Right cardiac atrium (tissue), 5 donors: ENCODE data around the gene PRKACG. TPM values are rescaled to one million over a fixed set of nuclear protein-coding genes. Genes with fewer than 3 reads are reported as not detected.
A peak's percentile ranks its signal among the peaks of the same experiment; 100 is the strongest.

Experiments used
- ATAC-seq, 2 donors: fragments of 200-7000 bp; cut with Tn5 transposase; one replicate each; pipeline versions ENCODE4 v1.8.0 to v1.9.1; 2020; ENCODE audit warnings: moderate library complexity in 2 of 2, mild to moderate bottlenecking in 1 of 2
- DNase-seq, 3 donors: peaks; one replicate each; pipeline ENCODE4 v3.0.0-alpha.2; 2020
- H3K27ac ChIP-seq: one replicate; pipeline ENCODE4 v1.5.1; 2013; ENCODE audit warnings: mild to moderate bottlenecking, low read length, control low read depth, moderate library complexity
- H3K27me3 ChIP-seq: one replicate; pipeline ENCODE4 v1.6.1; 2013; ENCODE audit not compliant: control insufficient read depth, insufficient read depth
- H3K4me1 ChIP-seq: one replicate; pipeline ENCODE4 v1.6.1; 2013; ENCODE audit warnings: low read length; ENCODE audit not compliant: control insufficient read depth, insufficient read depth
- H3K4me3 ChIP-seq: one replicate; pipeline ENCODE4 v1.5.1; 2013; ENCODE audit warnings: low read length, control low read depth
- H3K9me3 ChIP-seq: one replicate; pipeline ENCODE4 v1.6.1; 2013; ENCODE audit warnings: low read length; ENCODE audit not compliant: control insufficient read depth
- WGBS: extraction: QIAGEN DNeasy Blood & Tissue Kit; methylation state at CpG from one replicate; pipeline ENCODE4 v1.1.7; 2013; 5-methylcytosine and 5-hydroxymethylcytosine counted together
- intact Hi-C, 4 donors: fragments of 100-400 bp; cut with DNase I; formaldehyde crosslinking; loops; one replicate each; pipeline versions ENCODE4 v1.11.0 to v1.14.0; 2022 to 2023
- polyA plus RNA-seq: library from polyadenylated mRNA; stranded (reverse); fragments of 200-250 nt; gene quantifications from one replicate; pipeline ENCODE4 v1.2.3, GENCODE V29; 2013
- total RNA-seq, 4 donors: library from RNA; stranded (reverse); fragmentation: NEBNext Ultra II Directional; extraction: Animal tissue kit (Norgen Biotek cat#: 25700); gene quantifications; one replicate each; pipeline ENCODE4 v1.2.1, GENCODE V29; 2021
- donor health status: healthy with polysubstance abuse.
- donor health status: DM: no; HTN: yes; CAD: no.
- donor health status: DM: no; HTN: no; CAD: no.
- donor health status: DM: no; HTN: yes; CAD: no; lungs with severe emphysema.
- donor health status: DM: yes; HTN: yes; CAD: no.

Gene PRKACG
- total and polyA plus RNA-seq, 5 donors: not detected

- DNase-seq (peak in 2 of 3 donors; percentile 40 to 50), ATAC-seq (peak; percentile 48 to 83)
- H3K27me3 ChIP-seq: no peaks in the 10 kb centered on the region
- peak overlapping the region; percentile 11 for H3K27ac ChIP-seq
- intact Hi-C loops: loop anchor here in 1 of 4 donors (5.0 kb wide), 1 partner anchor 158 kb away; no protein-coding TSS in a partner anchor
- peaks cover 8% of the 10 kb centered on the region for H3K4me1 ChIP-seq
- 44% methylated on average over 9 of the region's 9 CpGs for WGBS
- H3K4me3 ChIP-seq: no peak overlapping the region
- H3K9me3 ChIP-seq: no peaks in the 10 kb centered on the region
Observed at GRCh38 chr9:69044240-69045219, 30.6 kb upstream of the PRKACG start.

GRCh38 chr9:69040646-69041045, 26.7 kb upstream of the PRKACG start:
- Histone ChIP-seq H3K9me3 (no peaks in the 10 kb centered on the region), H3K4me3 (no peak overlapping the region), H3K27ac (no peak overlapping the region), H3K27me3 (no peaks in the 10 kb centered on the region), H3K4me1 (peaks cover 4% of the 10 kb centered on the region)
- WGBS: 98% methylated on average over 2 of the region's 2 CpGs
- intact Hi-C loops: no loop called here
- no peak for ATAC-seq
- no peak for DNase-seq

DNA sequence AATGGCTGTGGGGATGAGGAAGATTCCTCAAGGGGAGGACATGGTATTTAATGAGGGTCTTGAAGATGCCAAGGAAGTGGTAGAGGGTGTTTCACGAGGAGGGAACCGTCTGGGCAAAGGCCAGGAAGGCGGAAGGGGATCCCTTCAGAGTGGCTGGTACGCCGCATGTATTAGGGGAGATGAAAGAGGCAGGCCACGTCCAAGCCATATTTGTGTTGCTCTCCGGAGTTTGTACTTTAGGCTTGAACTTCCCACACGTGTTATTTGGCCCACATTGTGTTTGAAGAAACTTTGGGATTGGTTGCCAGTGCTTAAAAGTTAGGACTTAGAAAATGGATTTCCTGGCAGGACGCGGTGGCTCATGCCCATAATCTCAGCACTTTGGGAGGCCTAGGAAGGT, 22.9 kb upstream of the PRKACG start:
- DNase-seq (no peak), ATAC-seq (no peak)
- peaks cover 3% of the 10 kb centered on the region for H3K4me1 ChIP-seq
- 54% methylated on average over 10 of the region's 10 CpGs for WGBS
- H3K9me3 ChIP-seq: no peaks in the 10 kb centered on the region
- H3K4me3 ChIP-seq: peak overlapping the region; percentile 69
- intact Hi-C loops: no loop called here
- peak overlapping the region; percentile 73 for H3K27ac ChIP-seq
- H3K27me3 ChIP-seq: no peaks in the 10 kb centered on the region

GRCh38 chr9:69036309-69036708, 22.4 kb upstream of the PRKACG start:
- intact Hi-C loops: no loop called here
- WGBS: 6% methylated on average over 14 of the region's 14 CpGs
- ATAC-seq (peak; percentile 14 to 27), DNase-seq (no peak)
- Histone ChIP-seq H3K27ac (peak overlapping the region; percentile 73), H3K27me3 (no peaks in the 10 kb centered on the region), H3K4me3 (peak overlapping the region; percentile 69), H3K9me3 (no peaks in the 10 kb centered on the region), H3K4me1 (peaks cover 3% of the 10 kb centered on the region)

GRCh38 chr9:69035438-69036308, 21.8 kb upstream of the PRKACG start, which contains the start of gene FXN:
TSS of gene FXN (plus strand) at chr9:69035752. CDS start at chr9:69035783, 31 bp downstream.
- peak within 1 kb of the TSS; percentile 73 for H3K27ac ChIP-seq
- H3K4me1 ChIP-seq: peaks cover 3% of the 10 kb centered on the region
- intact Hi-C loops: no loop called here
- H3K9me3 ChIP-seq: no peaks in the 10 kb centered on the region
- peak; percentile 83 to 94 (median 94) for DNase-seq
- WGBS: under 1% methylated on average over 75 of the region's 75 CpGs
- peak; percentile 96 for ATAC-seq
- H3K4me3 ChIP-seq: peak within 1 kb of the TSS; percentile 69
- H3K27me3 ChIP-seq: no peaks in the 10 kb centered on the region

- no peaks in the 10 kb centered on the region for H3K9me3 ChIP-seq
- H3K27ac ChIP-seq: no peak overlapping the region
- intact Hi-C loops: loop anchor here in 1 of 4 donors (5.0 kb wide), 1 partner anchor 452 kb away; no protein-coding TSS in a partner anchor
- peaks cover 3% of the 10 kb centered on the region for H3K4me1 ChIP-seq
- H3K27me3 ChIP-seq: no peaks in the 10 kb centered on the region
- no peak overlapping the region for H3K4me3 ChIP-seq
- WGBS: 48% methylated on average over 2 of the region's 2 CpGs
- no peak for DNase-seq
- ATAC-seq: no peak
Observed at GRCh38 chr9:69034071-69034470, 20.2 kb upstream of the PRKACG start.

DNA sequence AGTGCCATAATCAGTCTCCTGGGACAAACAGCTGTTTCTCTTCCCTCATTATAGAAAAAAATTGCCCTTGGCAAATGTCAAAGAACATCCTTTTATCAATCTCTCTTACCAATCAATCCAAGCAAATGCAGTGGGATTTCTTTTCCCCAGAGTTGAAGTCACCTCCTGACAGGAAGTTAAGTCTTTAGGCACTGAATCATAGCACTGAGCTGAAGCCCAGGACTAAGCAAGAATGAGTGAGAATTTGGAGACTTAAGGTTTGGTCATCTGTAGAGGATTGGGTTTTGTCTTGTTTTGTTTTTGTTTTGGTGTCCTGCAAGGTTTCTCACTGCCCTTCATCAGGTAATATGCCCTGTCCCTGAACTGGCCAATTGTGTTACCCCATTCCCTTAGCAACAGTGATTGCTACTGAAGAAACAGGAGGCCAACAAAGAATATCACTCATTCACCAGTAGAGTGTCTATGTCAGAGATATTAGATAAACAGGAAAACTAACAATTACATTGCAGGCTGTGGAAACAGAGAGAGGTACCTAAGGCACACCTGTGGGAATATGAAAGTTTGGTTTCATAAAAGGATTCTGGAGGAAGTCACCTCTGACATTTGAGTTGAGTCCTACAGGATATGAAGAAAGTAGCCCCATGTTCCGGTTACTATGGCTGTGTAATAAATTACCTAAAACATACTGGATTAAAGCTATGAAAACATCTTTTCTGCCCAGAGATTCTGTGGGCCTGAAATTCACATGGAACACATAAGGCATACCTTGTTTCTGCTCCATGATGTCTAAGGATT, 17.1 kb upstream of the PRKACG start:
- 77% methylated on average over 1 of the region's 1 CpG for WGBS
- ATAC-seq (no peak), DNase-seq (no peak)
- Histone ChIP-seq H3K9me3 (no peaks in the 10 kb centered on the region), H3K27me3 (no peaks in the 10 kb centered on the region), H3K27ac (no peak overlapping the region), H3K4me1 (peaks cover 3% of the 10 kb centered on the region), H3K4me3 (no peak overlapping the region)
- intact Hi-C loops: loop anchor here in 1 of 4 donors (5.0 kb wide), 1 partner anchor 449 kb away; no protein-coding TSS in a partner anchor

- no peaks in the 10 kb centered on the region for H3K9me3 ChIP-seq
- intact Hi-C loops: no loop called here
- H3K27ac ChIP-seq: no peak overlapping the region
- H3K27me3 ChIP-seq: no peaks in the 10 kb centered on the region
- no peak overlapping the region for H3K4me3 ChIP-seq
- ATAC-seq: no peak
- no peak for DNase-seq
- H3K4me1 ChIP-seq: no peaks in the 10 kb centered on the region
Observed at GRCh38 chr9:69029535-69029934, 15.6 kb upstream of the PRKACG start.

- Histone ChIP-seq H3K27me3 (no peaks in the 10 kb centered on the region), H3K27ac (no peak overlapping the region), H3K4me1 (no peaks in the 10 kb centered on the region), H3K9me3 (no peaks in the 10 kb centered on the region), H3K4me3 (no peak overlapping the region)
- 89% methylated on average over 2 of the region's 2 CpGs for WGBS
- DNase-seq: no peak
- intact Hi-C loops: no loop called here
- ATAC-seq: no peak
Observed at GRCh38 chr9:69028754-69029153, 14.8 kb upstream of the PRKACG start.

GRCh38 chr9:69027355-69028097, 13.6 kb upstream of the PRKACG start:
- no peaks in the 10 kb centered on the region for H3K9me3 ChIP-seq
- ATAC-seq (peak; percentile 66 to 81), DNase-seq (no peak)
- H3K4me3 ChIP-seq: no peak overlapping the region
- no peaks in the 10 kb centered on the region for H3K27me3 ChIP-seq
- no peaks in the 10 kb centered on the region for H3K4me1 ChIP-seq
- WGBS: 55% methylated on average over 5 of the region's 5 CpGs
- intact Hi-C loops: no loop called here
- H3K27ac ChIP-seq: no peak overlapping the region
